AG10803 (cell line): Measurements from ENCODE around the gene TNFRSF19.

ENCODE experiments used
- DNase-seq: peaks from one replicate; pipeline ENCODE4 v3.0.0; 2010; ENCODE audit warnings: low read depth
- H3K4me3 ChIP-seq: 2 replicates; pipeline ENCODE4 v1.5.1; 2011; ENCODE audit warnings: mild to moderate bottlenecking, low read length, control low read depth
- CTCF ChIP-seq: conservative IDR thresholded peaks from 2 replicates; pipeline ENCODE4 v1.5.1; 2011; ENCODE audit warnings: mild to moderate bottlenecking, low read length, control low read depth, inconsistent platforms

Gene TNFRSF19

GRCh38 chr13:23605831-23606230 lies 35.6 kb downstream of the TNFRSF19 start:
- TF ChIP-seq CTCF = no peak
- no peak for DNase-seq
- no peak overlapping the region for H3K4me3 ChIP-seq

- no peak for TF ChIP-seq CTCF
- H3K4me3 ChIP-seq = no peak overlapping the region
- DNase-seq = no peak
Observed at GRCh38 chr13:23608138-23608537, 37.9 kb downstream of the TNFRSF19 start.

- TF ChIP-seq CTCF = no peak
- peak; percentile 76 for DNase-seq
- peak overlapping the region; percentile 41 for H3K4me3 ChIP-seq
Observed at GRCh38 chr13:23608701-23609413, 38.6 kb downstream of the TNFRSF19 start.

GRCh38 chr13:23609414-23609760 lies 39.2 kb downstream of the TNFRSF19 start:
- TF ChIP-seq CTCF = no peak
- H3K4me3 ChIP-seq = peak overlapping the region; percentile 41
- DNase-seq = peak; percentile 62

- no peak for DNase-seq
- H3K4me3 ChIP-seq = peak overlapping the region; percentile 41
- no peak for TF ChIP-seq CTCF
Observed at GRCh38 chr13:23609874-23610576, 39.8 kb downstream of the TNFRSF19 start.

GRCh38 chr13:23610966-23611491 lies 40.8 kb downstream of the TNFRSF19 start:
- DNase-seq = no peak
- TF ChIP-seq CTCF = no peak

GRCh38 chr13:23612182-23612581 lies 42.0 kb downstream of the TNFRSF19 start:
- TF ChIP-seq CTCF = no peak
- H3K4me3 ChIP-seq = no peak overlapping the region
- no peak for DNase-seq

More at GRCh38 chr13:23610966-23611491, 40.8 kb downstream of the TNFRSF19 start:
- H3K4me3 ChIP-seq = no peak overlapping the region
